GM19240 (cell line): ENCODE data around the gene SLC39A6.

Experiments used
- DNase-seq: peaks from one replicate; pipeline ENCODE4 v3.0.0; 2011; ENCODE audit warnings: low spot score; ENCODE audit not compliant: insufficient read length

The SLC39A6 gene

DNA sequence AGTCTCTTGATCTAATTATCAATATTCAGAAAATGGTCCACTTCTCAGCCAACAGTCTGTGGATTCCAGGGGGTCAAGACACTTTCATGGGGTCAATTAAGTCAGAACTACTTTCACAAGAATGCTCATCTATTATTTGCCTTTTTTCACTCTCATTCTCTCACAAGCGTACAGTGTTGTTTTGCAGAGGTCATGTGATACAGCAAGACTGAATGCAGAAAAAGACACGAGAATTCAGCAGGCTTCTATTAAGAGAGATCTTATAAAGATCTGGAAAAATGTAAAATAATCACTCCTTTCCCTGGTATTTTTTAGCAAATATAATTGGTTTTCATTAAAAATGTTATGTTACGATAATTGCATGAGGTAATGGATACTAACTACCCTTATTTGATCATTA lies 70.5 kb downstream of the SLC39A6 start:
- no peak for DNase-seq
